Activated CD8-positive, alpha-beta memory T cell treated with anti-CD3 and anti-CD28 coated beads, Interleukin-2, amount 50 U/mL, for 24 hours (primary cell): Measurements from ENCODE around the gene SAP30L.

Experiments used
- DNase-seq: peaks from one replicate; pipeline ENCODE4 v3.0.0-alpha.2; 2020; ENCODE audit errors: extremely low read depth

SAP30L gene

DNA sequence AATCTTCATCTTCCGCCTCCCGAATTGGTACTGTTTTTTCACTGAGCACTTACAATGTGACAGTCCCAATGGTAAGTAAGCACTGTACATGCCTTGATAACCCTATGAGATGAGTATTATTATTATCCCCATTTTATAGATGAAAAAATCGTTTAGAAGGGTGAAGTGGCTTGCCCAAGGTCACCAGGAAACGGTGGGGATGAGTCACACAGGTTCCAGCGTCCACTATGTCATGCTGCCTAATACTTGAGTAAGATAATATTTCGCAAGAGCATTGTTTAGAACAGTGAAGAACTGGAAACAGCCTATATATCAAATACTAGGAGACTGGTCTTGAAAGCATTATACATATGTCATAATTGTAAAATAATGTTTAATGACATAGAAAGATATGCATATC, 19.4 kb downstream of the SAP30L start:
- DNase-seq = no peak

DNA sequence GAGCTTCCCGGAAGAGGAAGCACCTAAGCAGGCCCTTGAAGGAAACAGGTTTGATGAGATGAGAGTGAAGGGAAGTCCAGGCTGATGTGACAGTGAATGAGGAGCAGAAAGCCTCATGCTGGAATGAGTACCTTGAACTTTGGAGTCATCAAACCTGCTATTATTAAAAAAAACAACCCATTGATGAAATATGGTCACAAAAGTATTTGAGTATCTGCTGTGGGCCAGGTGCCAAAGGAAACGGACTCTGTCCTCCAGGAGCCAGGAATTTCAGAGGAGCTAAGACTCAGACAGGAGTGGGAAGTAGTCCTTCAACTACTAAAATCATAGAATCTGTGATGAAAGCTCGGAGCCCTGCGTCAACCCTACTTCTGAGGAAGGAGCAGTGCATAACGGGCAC, 20.4 kb downstream of the SAP30L start:
- DNase-seq = no peak

DNA sequence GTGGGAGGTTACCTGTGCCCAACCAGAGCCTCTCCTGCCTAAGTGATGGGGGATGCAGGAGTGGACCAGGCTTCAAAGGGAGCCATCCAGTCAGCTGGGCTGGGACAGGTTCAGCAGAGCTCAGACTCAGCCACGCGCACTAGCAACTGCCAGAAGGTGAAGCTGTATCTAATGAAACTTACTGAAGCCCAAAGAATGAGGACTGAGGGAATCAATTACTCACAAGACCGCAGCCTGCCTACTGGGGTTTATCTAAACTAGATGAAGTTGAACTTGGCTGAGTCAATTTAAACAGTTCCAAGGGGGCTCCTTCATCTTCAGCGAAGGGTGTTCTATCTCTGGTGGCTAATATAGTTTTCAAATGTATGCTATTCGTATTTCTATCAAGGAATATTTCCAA, 20.9 kb downstream of the SAP30L start:
- no peak for DNase-seq

DNA sequence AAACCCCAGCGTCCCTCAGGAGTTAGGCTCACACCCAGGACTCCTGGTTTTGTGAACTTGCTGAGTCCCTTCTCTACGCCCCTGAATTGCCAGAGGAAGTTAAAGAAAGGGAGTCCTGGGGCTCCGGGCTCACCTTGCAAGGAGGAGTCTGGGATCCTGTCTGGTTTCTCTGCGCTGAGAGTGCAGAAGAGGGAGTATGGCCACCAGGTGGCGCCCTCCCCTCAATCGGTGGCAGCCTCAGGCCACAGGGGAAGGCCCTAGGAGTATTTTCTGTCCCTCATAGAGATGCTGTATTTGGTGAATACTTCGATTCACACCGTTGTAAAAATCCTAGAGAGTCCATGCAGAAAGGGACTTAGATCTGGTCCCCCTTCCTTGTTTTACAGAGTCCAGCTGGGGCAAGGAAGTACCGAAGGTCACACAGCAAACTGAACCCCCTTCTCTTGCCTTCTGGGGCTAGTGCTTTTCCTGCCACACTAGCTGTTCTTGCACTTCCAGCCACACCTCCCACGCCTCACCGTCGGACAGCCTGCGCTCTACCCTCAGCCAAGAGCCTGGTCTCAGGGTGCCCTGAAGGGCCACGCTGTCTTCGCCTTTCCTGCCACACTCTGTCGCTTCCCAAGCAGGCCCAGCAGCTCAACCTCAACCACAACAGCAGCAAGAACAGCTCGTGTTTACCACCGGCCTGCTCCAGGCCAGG, 22.0 kb downstream of the SAP30L start:
- DNase-seq = peak; percentile 40

DNA sequence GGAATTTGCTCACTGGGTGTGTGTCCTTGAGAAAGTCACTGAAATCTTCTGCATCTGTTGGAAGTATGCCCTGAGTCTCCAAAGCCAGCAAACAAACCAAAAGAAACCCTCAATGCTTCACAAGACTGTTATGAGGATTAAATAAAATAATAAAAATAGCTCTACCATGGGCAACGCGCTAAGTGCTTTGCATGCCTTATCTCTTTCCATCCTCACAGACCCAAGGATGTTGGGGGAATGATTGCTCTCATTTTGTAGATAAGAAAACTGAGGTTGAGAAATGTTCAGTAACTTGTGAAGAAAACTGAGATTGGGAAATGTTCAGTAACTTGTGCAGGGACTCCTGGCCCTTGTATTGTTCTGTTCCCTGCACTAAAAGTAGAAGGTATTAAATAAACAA, 24.3 kb downstream of the SAP30L start:
- DNase-seq = no peak

DNA sequence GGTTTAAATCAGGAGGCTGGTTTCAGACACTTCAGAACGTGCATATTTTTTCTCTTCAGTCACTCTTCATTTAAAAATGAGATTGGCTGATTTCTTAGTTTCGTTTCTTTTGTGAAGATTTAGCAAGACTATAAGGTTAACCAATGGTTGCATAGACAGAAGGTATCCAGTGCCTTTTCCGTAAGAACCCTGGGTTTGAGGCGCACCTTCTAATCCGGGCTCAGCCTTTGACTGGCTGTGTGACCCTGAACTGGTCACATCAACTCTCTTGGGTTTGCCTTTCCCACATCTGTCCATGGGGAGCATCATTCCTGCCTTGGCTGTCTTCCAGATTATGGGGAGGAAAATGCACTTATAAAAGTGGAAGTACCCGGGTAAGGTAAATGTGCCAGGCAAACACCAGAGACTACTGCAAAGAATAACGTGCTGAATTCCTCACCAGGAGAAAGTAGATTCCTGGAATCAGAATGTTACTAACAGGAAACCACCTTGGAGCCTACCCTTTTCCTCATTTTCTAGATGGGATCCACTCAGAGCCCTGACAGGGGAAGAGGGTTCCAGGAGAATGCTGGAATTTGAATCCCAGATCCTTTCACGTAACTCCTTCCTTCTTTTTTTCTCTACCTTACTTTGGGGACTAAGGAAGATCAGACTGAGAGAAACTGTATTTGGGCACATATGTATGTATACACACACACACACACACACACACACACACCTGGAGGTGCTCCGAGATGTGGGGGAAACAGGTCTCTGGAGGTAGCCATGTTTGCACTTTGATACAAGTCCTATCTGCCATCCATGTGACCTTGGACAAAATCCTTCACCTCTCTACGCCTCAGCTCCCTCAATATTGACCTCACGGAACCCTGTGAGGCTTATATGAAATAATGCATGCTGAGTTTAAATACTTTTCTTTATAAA, 25.4 kb downstream of the SAP30L start:
- DNase-seq = no peak

DNA sequence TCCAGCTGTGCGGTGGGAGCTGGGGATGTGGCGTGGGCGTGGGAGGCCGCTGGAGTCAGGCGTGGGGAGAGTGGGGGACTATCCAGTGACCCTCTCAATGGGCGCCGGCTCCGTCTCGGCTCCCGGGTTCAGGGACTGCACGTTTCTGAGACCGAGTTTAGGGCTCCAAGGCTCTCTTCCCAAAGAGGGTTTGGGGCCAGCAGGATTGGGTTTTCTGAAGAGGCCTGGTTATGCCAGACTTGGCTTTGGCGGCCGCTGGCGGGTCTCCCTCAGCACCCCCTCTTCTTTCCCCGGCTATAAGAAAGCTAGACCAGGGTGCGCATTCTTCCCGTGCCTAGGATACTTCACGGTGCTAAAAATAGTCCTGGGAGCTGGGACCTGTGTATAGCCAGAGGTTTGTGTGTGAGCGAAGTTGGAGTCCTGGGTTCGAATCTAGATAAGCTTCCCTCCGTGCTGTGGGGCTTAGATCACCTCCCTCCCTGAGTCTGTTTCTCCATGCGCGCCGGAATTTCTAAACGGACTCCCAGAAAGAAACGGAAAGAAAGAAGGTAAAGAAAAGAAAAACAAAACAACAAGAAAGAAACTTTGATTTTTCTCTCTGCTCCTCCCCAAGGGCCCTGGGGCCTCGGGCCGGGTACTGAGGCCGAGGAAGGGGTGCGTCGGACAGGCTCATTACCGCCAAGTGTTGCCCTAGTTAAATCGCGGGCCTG, 27.2 kb downstream of the SAP30L start:
- DNase-seq = no peak

DNA sequence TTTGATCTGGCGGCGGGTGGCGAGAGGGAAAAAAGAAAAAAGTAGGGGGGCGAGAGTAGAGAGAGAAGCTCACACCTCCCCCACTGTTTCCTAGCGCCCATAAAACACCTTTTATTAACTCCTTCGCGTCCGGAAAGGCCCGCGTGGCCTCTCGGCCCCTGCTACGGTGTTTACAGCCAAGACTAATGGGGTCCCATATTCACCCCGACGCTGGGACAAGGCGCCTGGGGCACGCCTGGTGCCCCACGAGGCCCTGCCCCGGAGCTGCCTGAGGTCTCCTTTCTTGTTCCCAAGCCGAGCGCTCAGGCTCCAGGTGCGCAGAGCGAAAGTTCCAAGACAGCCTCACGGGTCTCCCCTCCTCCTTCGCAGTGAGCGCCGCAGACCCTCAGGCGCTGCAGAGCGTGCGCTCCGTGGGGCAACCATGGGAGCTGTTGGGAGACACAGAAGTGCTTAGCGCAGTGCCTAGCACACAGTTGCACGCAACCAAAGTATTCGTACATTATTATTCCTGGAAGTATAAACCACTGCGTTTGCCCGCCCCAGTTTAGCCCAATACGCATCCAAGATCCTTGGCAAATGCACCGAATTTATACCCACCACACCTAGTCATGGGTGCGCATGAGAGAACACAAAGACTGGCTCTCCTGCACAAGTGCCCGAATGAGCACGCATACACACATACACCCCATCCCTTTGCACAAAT, 27.9 kb downstream of the SAP30L start:
- DNase-seq = no peak

DNA sequence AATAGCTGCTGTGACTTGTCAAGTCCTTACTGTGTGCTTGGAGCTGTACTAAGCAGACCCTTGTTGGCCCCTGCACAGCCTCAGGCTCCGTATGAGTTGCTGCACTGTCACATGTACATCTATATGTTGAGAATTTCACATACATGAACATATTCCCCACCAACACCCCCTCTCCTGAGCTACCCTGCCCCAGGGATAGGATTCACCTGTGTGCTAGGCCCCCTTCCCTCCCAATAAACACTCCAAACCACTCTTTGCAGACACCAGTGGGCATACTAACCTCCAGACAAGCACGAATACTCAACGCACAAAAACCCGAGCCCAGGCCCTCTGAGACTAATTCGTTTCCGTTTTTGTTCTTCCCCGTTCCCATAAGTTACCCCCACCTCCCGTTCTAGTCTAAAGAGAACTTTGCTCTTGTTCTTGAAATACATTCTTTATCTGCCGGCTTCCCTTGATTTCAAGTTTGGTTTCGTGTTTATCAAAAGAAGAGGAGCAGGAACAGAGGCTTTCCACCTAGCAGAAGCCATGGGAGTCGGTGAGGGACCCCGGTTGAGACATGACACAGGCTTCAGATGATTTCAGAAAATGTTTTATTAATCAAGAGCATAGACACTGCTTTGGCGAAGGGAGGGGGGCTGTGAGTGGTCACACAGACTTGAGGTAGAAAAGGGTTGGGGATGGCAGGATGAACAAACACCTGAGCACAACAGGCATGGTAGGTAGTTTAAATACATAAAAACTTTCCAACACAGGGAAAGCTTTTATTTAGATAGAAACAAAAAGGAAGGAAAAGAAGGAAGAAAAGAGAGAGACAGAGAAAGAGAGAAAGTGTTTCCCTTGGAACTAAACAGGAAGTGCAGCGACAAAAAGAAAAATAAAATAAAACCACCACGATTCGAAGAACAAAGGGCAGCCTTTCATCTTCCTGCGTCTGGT, 28.9 kb downstream of the SAP30L start:
- no peak for DNase-seq

DNA sequence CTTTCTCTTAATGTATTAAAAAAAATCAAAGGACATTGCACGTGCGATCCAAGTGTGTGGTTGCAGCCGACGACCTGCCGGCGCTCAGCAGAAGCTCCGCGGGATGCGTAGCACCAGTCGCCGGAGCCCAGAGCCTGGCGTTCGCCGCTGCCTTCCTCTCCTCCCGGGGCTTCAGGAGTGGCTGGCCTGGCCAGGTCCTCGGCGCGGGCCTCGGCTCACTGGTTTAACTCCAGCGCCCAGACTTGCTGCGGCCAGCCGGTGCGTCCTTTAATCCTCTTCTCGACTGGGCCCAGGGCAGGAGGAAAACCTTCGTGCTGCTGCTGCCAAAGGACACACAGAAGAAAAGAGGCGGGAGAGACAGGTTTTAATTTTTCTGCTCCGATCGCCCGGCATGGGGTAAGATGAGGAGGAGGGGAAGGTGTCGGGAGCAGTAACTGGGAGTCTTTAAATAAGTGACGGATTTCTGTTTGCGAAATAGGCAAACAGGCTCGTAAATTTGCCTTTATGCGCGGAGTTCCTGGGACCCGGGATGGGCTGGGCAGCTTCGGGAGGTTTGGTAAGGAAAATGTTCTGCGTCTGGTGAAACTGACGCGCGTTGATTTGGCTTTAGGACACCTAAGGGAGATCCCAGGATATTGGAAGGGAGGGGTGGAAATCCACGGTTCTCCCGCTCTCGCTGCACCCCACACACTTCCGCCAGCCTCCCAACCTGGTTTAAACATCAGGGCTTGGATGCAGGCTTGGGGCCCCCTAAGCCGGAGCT, 30.0 kb downstream of the SAP30L start:
- no peak for DNase-seq

DNA sequence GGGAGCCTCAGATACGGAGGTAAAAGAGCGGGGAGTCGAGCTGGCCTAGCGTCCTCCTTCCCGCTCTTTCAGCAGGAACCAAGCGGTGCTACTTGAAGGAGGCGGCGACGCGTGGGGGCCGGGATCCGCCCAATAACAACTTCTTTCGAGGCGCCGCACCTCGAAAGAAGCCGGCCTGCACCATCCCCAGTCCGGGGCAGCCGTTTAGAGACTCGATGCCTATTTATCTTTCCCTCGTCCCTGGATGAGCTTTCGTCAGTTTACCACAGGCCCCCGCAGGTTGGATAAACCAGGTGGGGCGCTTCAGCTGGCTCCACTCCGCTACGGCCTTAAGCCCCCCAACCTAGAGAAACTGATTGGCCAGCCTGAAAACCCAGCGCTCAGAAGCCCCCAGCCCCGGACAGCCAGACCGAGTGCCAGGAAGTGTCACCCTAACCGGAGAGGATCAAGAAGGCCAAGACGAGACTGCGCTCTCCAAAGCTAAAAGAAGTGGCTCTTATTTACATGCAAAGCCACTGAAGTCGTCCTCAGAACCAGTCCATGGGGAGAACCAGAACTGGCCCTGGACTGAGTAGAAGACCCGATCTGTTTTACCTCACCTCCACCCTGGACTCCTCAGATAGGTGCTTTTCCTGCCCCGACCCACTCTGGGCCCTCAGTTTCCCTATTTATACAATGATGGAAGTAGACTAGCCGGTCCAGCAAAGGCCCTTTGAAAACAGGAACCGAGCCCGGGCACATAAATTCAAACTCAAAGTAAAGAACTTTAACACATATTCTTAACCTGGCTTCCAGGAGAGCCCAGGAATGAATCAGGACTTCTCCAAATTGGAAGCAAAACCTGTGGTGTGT, 30.8 kb downstream of the SAP30L start:
- DNase-seq = no peak

DNA sequence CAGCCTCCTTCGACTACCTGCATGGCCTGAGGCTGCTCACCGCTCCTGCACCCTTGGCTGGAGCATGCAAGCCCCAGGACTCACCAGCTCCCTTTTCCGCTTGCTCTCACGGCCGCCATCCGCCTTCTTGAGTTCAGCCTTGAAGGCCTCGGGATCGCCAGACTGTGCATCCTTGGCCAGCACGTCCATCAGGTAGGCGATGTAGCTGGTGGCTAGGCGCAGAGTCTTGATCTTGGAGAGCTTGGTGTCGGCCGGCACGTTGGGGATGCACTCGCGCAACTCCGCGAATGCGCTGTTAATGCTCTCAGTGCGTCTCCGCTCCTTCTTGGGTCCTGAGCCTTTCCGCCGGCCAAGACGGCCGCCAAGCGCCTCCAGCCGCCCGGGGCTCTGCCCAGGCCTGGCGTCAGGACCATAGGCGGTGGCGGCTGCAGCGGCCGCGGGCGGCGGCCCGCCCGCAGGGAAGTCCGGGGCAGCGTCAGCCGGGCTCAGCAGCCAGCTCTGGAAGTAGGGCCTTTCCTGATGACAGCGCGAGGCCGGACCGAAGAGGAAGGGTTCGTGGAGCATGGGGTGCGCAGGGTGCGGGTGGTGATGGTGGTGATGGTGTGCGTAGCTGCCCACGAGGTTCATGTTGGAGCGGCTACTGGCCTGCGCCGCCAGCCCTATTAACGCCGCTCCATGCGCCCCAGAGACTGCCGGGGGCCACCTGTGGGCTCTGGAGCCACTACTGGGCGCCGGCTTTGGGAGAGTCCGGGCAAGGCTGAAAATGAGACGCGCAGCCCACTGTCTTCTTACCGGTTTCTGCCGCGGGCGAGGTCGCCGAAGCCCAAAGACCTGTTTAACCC, 31.8 kb downstream of the SAP30L start:
- no peak for DNase-seq

DNA sequence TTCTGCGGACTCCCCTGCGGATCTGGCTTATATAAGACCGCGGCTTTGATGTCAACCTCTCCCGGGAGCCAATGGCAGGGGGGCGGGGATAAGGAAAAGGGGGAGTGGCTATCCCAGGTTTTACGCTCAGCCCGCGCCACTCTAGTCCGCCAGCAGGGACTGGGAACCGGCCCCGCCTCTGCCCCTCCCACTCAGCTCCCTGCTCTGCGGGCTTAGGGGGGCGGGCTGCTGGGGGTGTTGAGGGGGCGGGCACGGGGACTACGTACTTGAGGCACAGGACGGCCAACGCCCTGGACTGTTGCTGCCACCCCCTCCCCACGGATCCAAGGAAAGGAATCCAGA, 32.4 kb downstream of the SAP30L start, which contains the start of gene HAND1:
TSS of gene HAND1 (minus strand) at position 4 of the 342 bp plus-strand sequence. CDS start 219 bp downstream, outside the sequence.
- no peak for DNase-seq

DNA sequence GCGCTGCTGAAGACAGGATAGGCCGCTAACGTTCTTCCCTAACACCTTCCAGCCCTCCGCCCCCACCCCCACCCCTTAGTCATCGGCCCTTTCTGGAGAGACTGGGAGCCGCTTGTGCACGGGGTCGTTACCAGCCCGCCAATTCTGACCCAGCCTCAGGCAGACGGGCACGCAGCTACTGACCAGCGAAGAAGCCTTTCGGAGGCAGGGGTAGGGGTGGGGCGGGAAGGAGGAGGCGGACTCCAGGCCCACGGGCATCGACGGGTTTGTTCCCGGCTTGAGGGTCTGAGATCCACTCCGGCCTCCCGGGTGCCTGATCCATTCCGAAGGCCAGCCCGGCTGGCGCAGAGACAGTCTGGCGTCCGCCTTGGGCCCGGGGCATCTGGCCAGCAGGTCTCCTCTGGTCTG, 33.0 kb downstream of the SAP30L start:
- DNase-seq = no peak

DNA sequence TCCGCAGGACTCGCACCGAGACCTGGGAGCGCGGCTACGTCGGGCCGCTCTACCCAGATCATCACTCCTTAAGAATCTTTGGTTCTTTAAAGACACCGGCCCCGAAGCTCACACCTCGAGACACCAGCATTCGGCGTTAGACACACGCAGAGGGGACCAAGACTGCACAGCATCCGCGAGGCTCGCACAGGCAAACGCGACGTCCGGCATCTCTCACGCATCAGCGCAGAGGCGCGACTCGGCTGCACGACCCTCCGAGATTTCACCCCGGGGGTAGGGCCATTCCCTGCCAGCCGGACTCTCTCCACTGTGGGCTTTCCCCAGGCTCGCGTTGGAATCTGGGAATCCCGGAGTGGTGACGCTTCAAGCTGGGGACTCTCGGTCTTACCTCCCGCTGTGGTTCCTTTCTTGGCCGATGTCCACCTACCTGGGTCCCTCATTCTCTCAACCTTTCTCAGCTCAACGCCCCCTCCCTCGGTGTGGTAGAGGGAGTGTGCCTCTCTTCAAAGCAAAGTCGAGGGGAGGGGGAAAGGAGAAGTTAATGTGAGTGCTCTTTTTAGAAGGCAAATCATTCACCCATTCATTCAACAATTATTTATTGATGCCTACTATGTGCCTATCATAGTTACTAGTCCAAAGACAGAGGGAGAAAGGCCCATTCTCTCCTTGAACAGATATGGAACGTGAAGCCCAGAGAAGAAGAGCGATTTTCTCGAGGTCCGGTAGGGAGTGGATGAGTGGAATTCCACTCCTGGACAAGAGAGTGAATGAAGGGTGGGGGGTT, 33.6 kb downstream of the SAP30L start:
- DNase-seq = no peak

DNA sequence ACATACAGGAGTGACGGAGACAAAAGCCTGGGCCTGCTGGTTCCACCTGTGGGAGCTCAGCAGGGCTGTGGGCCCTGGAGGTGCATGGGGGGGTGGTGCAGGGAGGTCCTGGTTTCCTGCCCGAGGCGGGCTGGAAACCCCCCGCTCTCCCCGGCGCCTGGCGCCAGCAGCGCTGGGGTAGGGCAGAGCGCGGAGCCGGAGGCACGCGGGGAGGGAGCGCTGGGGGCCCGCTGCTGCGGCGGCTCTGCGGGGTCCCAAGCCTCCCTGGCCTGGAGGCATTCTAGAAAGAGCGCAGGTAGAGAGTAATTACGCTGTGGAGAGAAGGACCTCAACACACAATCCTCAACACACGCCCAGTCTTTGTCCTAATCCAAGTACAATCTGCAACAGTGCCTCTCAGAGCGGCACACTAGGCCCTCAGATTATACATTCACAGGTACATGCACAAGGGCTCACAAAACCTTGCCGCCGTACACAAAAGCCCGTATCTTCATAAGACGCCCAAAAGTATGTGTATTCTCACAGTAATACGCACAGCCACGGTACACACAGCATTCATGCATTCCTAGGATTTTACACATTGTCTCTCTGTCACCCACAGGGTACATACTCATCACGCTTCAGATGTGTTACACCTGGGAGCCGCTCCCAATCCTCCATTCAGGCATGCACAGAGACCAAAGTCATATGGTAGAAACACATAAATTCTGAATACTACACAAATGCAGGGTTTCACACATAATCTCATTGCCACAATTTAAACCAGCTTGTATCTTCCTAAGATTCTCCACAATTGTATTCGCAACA, 34.4 kb downstream of the SAP30L start:
- DNase-seq = no peak
